Activated CD8-positive, alpha-beta T cell treated with anti-CD3 and anti-CD28 coated beads for 36 hours (primary cell): ENCODE results near the gene ZNF574. TPM values are rescaled to one million over a fixed set of nuclear protein-coding genes. Genes with fewer than 3 reads are reported as not detected.

Experiments used
- ATAC-seq: fragments of 200-7000 bp; cut with Tn5 transposase; one replicate; pipeline ENCODE4 v1.10.0; 2021; ENCODE audit warnings: mild to moderate bottlenecking, moderate library complexity
- CTCF ChIA-PET: fragments of 350-600 bp; sonication (Branson Sonifier 250); formaldehyde crosslinking; loops from one replicate; lab custom pipeline; 2021; ENCODE audit warnings: antibody characterized with exemption; lab: Charles Lee
- POLR2A ChIA-PET: fragments of 350-600 bp; sonication (Branson Sonifier 250); formaldehyde crosslinking; loops from one replicate; lab custom pipeline; 2021; ENCODE audit warnings: antibody characterized with exemption; lab: Charles Lee
- DNase-seq: peaks from one replicate; pipeline ENCODE4 v3.0.0-alpha.2; 2020
- H3K27ac Mint-ChIP-seq: one replicate; pipeline ENCODE4 v1.8.0; 2021; ENCODE audit warnings: mild to moderate bottlenecking, mixed read lengths
- H3K27me3 Mint-ChIP-seq: one replicate; pipeline ENCODE4 v1.8.0; 2021; ENCODE audit warnings: mixed read lengths
- H3K36me3 Mint-ChIP-seq: one replicate; pipeline ENCODE4 v1.8.0; 2021; ENCODE audit warnings: low read depth, mixed read lengths
- H3K4me1 Mint-ChIP-seq: one replicate; pipeline ENCODE4 v1.8.0; 2021; ENCODE audit warnings: low read depth, mixed read lengths
- H3K4me3 Mint-ChIP-seq: one replicate; pipeline ENCODE4 v1.8.0; 2021; ENCODE audit warnings: mild to moderate bottlenecking, moderate library complexity, mixed read lengths
- H3K9me3 Mint-ChIP-seq: one replicate; pipeline ENCODE4 v1.8.0; 2021; ENCODE audit warnings: mixed read lengths
- intact Hi-C: fragments of 100-400 bp; cut with micrococcal nuclease; formaldehyde crosslinking; loops from one replicate; pipeline ENCODE4 v1.10.0; 2022
- total RNA-seq, 2 experiments: library from RNA; stranded (reverse); gene quantifications; one replicate each; pipeline ENCODE4 v1.2.3, GENCODE V29; 2021
- TF ChIP-seq, protein P1 (sequence below): fragments of 200-600 bp; IDR thresholded peaks from one replicate; pipeline ENCODE4 v1.8.0; 2022; ENCODE audit warnings: antibody characterized with exemption, mild to moderate bottlenecking

ZNF574 gene
- total RNA-seq, 2 experiments from 2014 or later = 12.4 to 12.8 TPM

GRCh38 chr19:42102877-42103276, 26.9 kb downstream of the ZNF574 start:
- peaks cover 32% of the 10 kb centered on the region for H3K36me3 Mint-ChIP-seq
- POLR2A ChIA-PET = interaction anchor here (0.7 to 0.9 kb wide), 2 partner anchors 9 to 27 kb away, joined by 3 read pairs; partner anchors contain the start of gene ZNF574

DNA sequence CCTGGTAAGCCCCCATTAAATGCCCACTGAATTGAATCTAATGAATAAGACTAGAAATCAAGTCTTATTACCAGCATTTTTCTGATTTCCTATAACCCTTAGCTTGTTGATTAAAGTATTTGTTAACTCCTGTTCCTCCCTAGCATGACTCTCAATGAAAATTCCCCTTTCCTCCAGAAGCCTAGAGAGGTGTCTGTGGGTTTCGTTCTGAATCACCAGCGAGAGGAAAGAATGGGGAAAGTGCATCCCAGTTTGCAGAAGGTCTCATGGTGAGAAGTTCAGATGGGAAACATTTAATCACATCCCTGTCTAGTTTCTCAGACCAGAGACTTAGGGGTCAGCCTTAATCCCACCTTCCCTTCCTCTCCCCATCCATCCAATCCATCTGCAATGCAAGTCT, 29.4 kb downstream of the ZNF574 start:
- DNase-seq (no peak), ATAC-seq (no peak)
- Mint-ChIP-seq H3K9me3 (no peaks in the 10 kb centered on the region), H3K27ac (no peak overlapping the region), H3K36me3 (peaks cover 17% of the 10 kb centered on the region), H3K4me1 (peaks cover 23% of the 10 kb centered on the region), H3K4me3 (no peak overlapping the region), H3K27me3 (no peaks in the 10 kb centered on the region)
- CTCF ChIA-PET = interaction anchor here (1.0 to 1.9 kb wide), 3 partner anchors 71 to 78 kb away, joined by 3 to 5 read pairs (median 5); no protein-coding TSS in a partner anchor
- intact Hi-C loops = no loop called here
- TF ChIP-seq, protein P1, sequence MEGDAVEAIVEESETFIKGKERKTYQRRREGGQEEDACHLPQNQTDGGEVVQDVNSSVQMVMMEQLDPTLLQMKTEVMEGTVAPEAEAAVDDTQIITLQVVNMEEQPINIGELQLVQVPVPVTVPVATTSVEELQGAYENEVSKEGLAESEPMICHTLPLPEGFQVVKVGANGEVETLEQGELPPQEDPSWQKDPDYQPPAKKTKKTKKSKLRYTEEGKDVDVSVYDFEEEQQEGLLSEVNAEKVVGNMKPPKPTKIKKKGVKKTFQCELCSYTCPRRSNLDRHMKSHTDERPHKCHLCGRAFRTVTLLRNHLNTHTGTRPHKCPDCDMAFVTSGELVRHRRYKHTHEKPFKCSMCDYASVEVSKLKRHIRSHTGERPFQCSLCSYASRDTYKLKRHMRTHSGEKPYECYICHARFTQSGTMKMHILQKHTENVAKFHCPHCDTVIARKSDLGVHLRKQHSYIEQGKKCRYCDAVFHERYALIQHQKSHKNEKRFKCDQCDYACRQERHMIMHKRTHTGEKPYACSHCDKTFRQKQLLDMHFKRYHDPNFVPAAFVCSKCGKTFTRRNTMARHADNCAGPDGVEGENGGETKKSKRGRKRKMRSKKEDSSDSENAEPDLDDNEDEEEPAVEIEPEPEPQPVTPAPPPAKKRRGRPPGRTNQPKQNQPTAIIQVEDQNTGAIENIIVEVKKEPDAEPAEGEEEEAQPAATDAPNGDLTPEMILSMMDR = no peak
- POLR2A ChIA-PET = no interaction called here

More at GRCh38 chr19:42102877-42103276, 26.9 kb downstream of the ZNF574 start:
- CTCF ChIA-PET = interaction anchor here (0.7 to 1.3 kb wide), 4 partner anchors 11 to 82 kb away, joined by 3 to 5 read pairs (median 3); no protein-coding TSS in a partner anchor
- Mint-ChIP-seq H3K27ac (no peak overlapping the region), H3K27me3 (no peaks in the 10 kb centered on the region), H3K9me3 (no peaks in the 10 kb centered on the region), H3K4me3 (no peak overlapping the region), H3K4me1 (peaks cover 18% of the 10 kb centered on the region)
- ATAC-seq (no peak), DNase-seq (no peak)
- TF ChIP-seq, protein P1 = no peak
- intact Hi-C loops = no loop called here

- Mint-ChIP-seq H3K9me3 (no peaks in the 10 kb centered on the region), H3K27me3 (no peaks in the 10 kb centered on the region), H3K4me1 (peaks cover 50% of the 10 kb centered on the region), H3K27ac (peak overlapping the region; percentile 44), H3K4me3 (no peak overlapping the region), H3K36me3 (peaks cover 33% of the 10 kb centered on the region)
- POLR2A ChIA-PET = interaction anchor here (0.9 kb wide), 1 partner anchor 171 kb away, joined by 3 read pairs; no protein-coding TSS in a partner anchor
- ATAC-seq (peak; percentile 99), DNase-seq (peak; percentile 95)
- CTCF ChIA-PET = interaction anchor here (0.6 to 5.6 kb wide), 43 partner anchors 9 to 322 kb away, joined by 3 to 112 read pairs (median 4); partner anchors contain the start of genes PAFAH1B3, POU2F2, PRR19 and ZNF526
- TF ChIP-seq, protein P1 = peak; percentile 100
- intact Hi-C loops = loop anchor here (1.0 to 2.0 kb wide), 2 partner anchors 24 to 76 kb away; partner anchors contain the start of gene POU2F2
Observed at GRCh38 chr19:42108527-42109389, 32.8 kb downstream of the ZNF574 start.

DNA sequence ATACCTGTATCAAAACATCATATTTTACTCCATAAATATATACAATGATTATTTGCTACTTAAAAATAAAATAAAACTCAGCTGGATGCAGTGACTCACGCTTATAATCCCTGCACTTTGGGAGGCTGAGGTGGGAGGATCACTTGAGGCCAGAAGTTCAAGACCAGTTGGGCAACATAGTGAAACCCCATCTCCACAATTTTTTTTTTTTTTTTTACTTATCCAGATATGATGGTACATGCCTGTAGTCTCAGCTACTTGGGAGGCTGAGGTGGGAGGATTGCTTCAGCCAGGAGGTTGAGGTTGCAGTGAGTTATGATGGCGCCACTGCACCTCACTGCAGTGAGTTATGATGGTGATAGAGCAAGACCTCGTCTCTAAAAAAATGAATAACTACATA, 33.9 kb downstream of the ZNF574 start:
- peaks cover 53% of the 10 kb centered on the region for H3K4me1 Mint-ChIP-seq
- intact Hi-C loops = loop anchor here (2.0 kb wide), 1 partner anchor 23 kb away; the partner anchor contains the start of gene POU2F2
- no peak overlapping the region for H3K4me3 Mint-ChIP-seq
- H3K27me3 Mint-ChIP-seq = no peaks in the 10 kb centered on the region
- POLR2A ChIA-PET = interaction anchor here (1.1 to 1.5 kb wide), 2 partner anchors 17 to 213 kb away, joined by 3 read pairs; no protein-coding TSS in a partner anchor
- H3K36me3 Mint-ChIP-seq = peaks cover 32% of the 10 kb centered on the region
- DNase-seq (no peak), ATAC-seq (no peak)
- no peaks in the 10 kb centered on the region for H3K9me3 Mint-ChIP-seq
- CTCF ChIA-PET = interaction anchor here (1.2 to 5.6 kb wide), 11 partner anchors 10 to 110 kb away, joined by 4 to 112 read pairs (median 19); partner anchors contain the start of genes POU2F2 and ZNF526
- TF ChIP-seq, protein P1 = no peak
- H3K27ac Mint-ChIP-seq = no peak overlapping the region
